H9 (cell line): ENCODE measurements around the gene ADTRP. TPM values are rescaled to one million over a fixed set of nuclear protein-coding genes. Genes with fewer than 3 reads are reported as not detected.

Experiments
- DNase-seq: peaks from one replicate; pipeline ENCODE4 v3.0.0-alpha.2; 2017
- H2AFZ ChIP-seq: one replicate; pipeline ENCODE4 v1.6.1; 2013; ENCODE audit warnings: mild to moderate bottlenecking, low read length, control low read depth, moderate library complexity
- H2AK5ac ChIP-seq: 2 replicates; pipeline ENCODE4 v1.6.1; 2013; ENCODE audit warnings: low read length, control low read depth, mixed read lengths; ENCODE audit not compliant: insufficient read length
- H2BK120ac ChIP-seq: one replicate; pipeline ENCODE4 v1.6.1; 2013; ENCODE audit warnings: low read depth, mild to moderate bottlenecking, low read length, control low read depth, inconsistent platforms; ENCODE audit not compliant: poor library complexity, severe bottlenecking
- H2BK12ac ChIP-seq: 2 replicates; pipeline ENCODE4 v1.6.1; 2013; ENCODE audit warnings: low read length, control low read depth, mixed read lengths, low read depth; ENCODE audit not compliant: insufficient read length
- H2BK15ac ChIP-seq: 2 replicates; pipeline ENCODE4 v1.6.1; 2013; ENCODE audit warnings: low read depth, low read length, control low read depth
- H2BK20ac ChIP-seq: one replicate; pipeline ENCODE4 v1.6.1; 2013; ENCODE audit warnings: low read depth, mild to moderate bottlenecking, low read length, control low read depth, inconsistent platforms; ENCODE audit not compliant: poor library complexity, severe bottlenecking
- H2BK5ac ChIP-seq: 2 replicates; pipeline ENCODE4 v1.6.1; 2013; ENCODE audit warnings: low read length, control low read depth, mixed read lengths; ENCODE audit not compliant: insufficient read length
- H3K14ac ChIP-seq: 2 replicates; pipeline ENCODE4 v1.6.1; 2013; ENCODE audit warnings: low read length, control low read depth; ENCODE audit not compliant: insufficient read depth
- H3K18ac ChIP-seq: 2 replicates; pipeline ENCODE4 v1.6.1; 2013; ENCODE audit warnings: low read depth, mild to moderate bottlenecking, mixed read lengths, low read length, control low read depth; ENCODE audit not compliant: insufficient read length
- H3K23ac ChIP-seq: 2 replicates; pipeline ENCODE4 v1.6.1; 2013; ENCODE audit warnings: low read length, control low read depth, mixed read lengths, low read depth; ENCODE audit not compliant: insufficient read length
- H3K23me2 ChIP-seq: 2 replicates; pipeline ENCODE4 v1.6.1; 2013; ENCODE audit warnings: low read depth, mild to moderate bottlenecking, mixed read lengths, low read length, control low read depth; ENCODE audit not compliant: insufficient read length, poor library complexity, severe bottlenecking
- H3K27ac ChIP-seq: 2 replicates; pipeline ENCODE4 v1.5.1; 2013; ENCODE audit warnings: low read length, control low read depth, mixed read lengths, low read depth; ENCODE audit not compliant: insufficient read length
- H3K27me3 ChIP-seq: 2 replicates; pipeline ENCODE4 v1.6.1; 2013; ENCODE audit warnings: low read length, control low read depth, inconsistent platforms; ENCODE audit not compliant: insufficient read depth
- H3K4ac ChIP-seq: 2 replicates; pipeline ENCODE4 v1.6.1; 2013; ENCODE audit warnings: low read depth, mild to moderate bottlenecking, control low read depth, inconsistent platforms, low read length, moderate library complexity
- H3K4me1 ChIP-seq: 2 replicates; pipeline ENCODE4 v1.6.1; 2013; ENCODE audit warnings: low read length, control low read depth, inconsistent platforms; ENCODE audit not compliant: insufficient read depth
- H3K4me2 ChIP-seq: 2 replicates; pipeline ENCODE4 v1.6.1; 2013; ENCODE audit warnings: low read length, control low read depth, mixed read lengths; ENCODE audit not compliant: insufficient read length, insufficient read depth
- H3K56ac ChIP-seq: 2 replicates; pipeline ENCODE4 v1.6.1; 2013; ENCODE audit warnings: low read depth, mild to moderate bottlenecking, mixed read lengths, low read length, control low read depth; ENCODE audit not compliant: insufficient read length
- H3K79me1 ChIP-seq: 2 replicates; pipeline ENCODE4 v1.6.1; 2013; ENCODE audit warnings: low read depth, mild to moderate bottlenecking, moderate library complexity, low read length, control low read depth, inconsistent platforms; ENCODE audit not compliant: insufficient read depth, poor library complexity, severe bottlenecking
- H3K79me2 ChIP-seq: 2 replicates; pipeline ENCODE4 v1.6.1; 2013; ENCODE audit warnings: low read length, control low read depth, inconsistent platforms; ENCODE audit not compliant: insufficient read depth
- H3K9ac ChIP-seq: 2 replicates; pipeline ENCODE4 v1.6.1; 2013; ENCODE audit warnings: low read length, control low read depth, mixed read lengths; ENCODE audit not compliant: insufficient read length; ENCODE audit errors: extremely low read depth
- H3K9me3 ChIP-seq: one replicate; pipeline ENCODE4 v1.6.1; 2013; ENCODE audit warnings: low read depth, low read length, inconsistent platforms; ENCODE audit not compliant: control insufficient read depth
- H3T11ph ChIP-seq: one replicate; pipeline ENCODE4 v1.6.1; 2013; ENCODE audit warnings: mild to moderate bottlenecking, low read length, control low read depth, inconsistent platforms
- H4K20me1 ChIP-seq: one replicate; pipeline ENCODE4 v1.6.1; 2013; ENCODE audit not compliant: control insufficient read depth, insufficient read length, insufficient read depth
- H4K5ac ChIP-seq: 2 replicates; pipeline ENCODE4 v1.6.1; 2013; ENCODE audit warnings: low read depth, mild to moderate bottlenecking, mixed read lengths, low read length, control low read depth; ENCODE audit not compliant: insufficient read length
- H4K8ac ChIP-seq: replicated peaks from 2 replicates; pipeline ENCODE4 v1.6.1; 2013; ENCODE audit warnings: low read length, control low read depth, mixed read lengths, low read depth; ENCODE audit not compliant: insufficient read length
- H4K91ac ChIP-seq: 2 replicates; pipeline ENCODE4 v1.6.1; 2013; ENCODE audit warnings: low read depth, mild to moderate bottlenecking, moderate library complexity, mixed read lengths, low read length, control low read depth; ENCODE audit not compliant: insufficient read length
- H3K27ac Mint-ChIP-seq, 3 experiments: 2 replicates in 2 of 3; 3 replicates in 1 of 3; pipeline ENCODE4 v1.8.0; 2020 to 2021; ENCODE audit warnings: mixed read lengths in 3 of 3, mild to moderate bottlenecking in 1 of 3, moderate library complexity in 1 of 3
- H3K27me3 Mint-ChIP-seq: 2 replicates; pipeline ENCODE4 v1.8.0; 2021; ENCODE audit warnings: low read depth, mild to moderate bottlenecking, moderate library complexity, mixed read lengths
- H3K36me3 Mint-ChIP-seq, 3 experiments: 2 replicates in 2 of 3; 3 replicates in 1 of 3; pipeline ENCODE4 v1.8.0; 2020 to 2021; ENCODE audit warnings: low read depth in 3 of 3, mixed read lengths in 3 of 3; ENCODE audit not compliant: insufficient read depth in 1 of 3
- H3K4me1 Mint-ChIP-seq, 2 experiments: 2 replicates each; pipeline ENCODE4 v1.8.0; 2020; ENCODE audit warnings: mixed read lengths in 2 of 2
- H3K4me3 Mint-ChIP-seq, 2 experiments: 2 replicates in 1 of 2; 3 replicates in 1 of 2; pipeline ENCODE4 v1.8.0; 2020 to 2021; ENCODE audit warnings: mild to moderate bottlenecking in 2 of 2, mixed read lengths in 2 of 2, moderate library complexity in 1 of 2
- H3K9me3 Mint-ChIP-seq, 2 experiments: 2 replicates in 1 of 2; 3 replicates in 1 of 2; pipeline ENCODE4 v1.8.0; 2020; ENCODE audit warnings: mild to moderate bottlenecking in 2 of 2, mixed read lengths in 2 of 2, moderate library complexity in 1 of 2
- CTCF ChIP-seq: fragments of 200-600 bp; sonication (generic); conservative IDR thresholded peaks from 3 replicates; pipeline ENCODE4 v1.8.0; 2021; ENCODE audit warnings: antibody characterized with exemption, mild to moderate bottlenecking
- WGBS: extraction: QIAGEN DNeasy Blood & Tissue Kit; methylation state at CpG from one replicate; pipeline ENCODE4 v1.1.7; 2013; ENCODE audit warnings: missing lambda C conversion rate, low lambda C conversion rate, mixed read lengths; ENCODE audit not compliant: insufficient read length; ENCODE audit errors: extremely low coverage; 5-methylcytosine and 5-hydroxymethylcytosine counted together
- total RNA-seq: library from RNA; stranded (reverse); gene quantifications from 2 replicates; pipeline ENCODE4 v1.2.1, GENCODE V29; 2021

Gene ADTRP
- total RNA-seq, 1 experiment from 2014 or later = not detected

DNA sequence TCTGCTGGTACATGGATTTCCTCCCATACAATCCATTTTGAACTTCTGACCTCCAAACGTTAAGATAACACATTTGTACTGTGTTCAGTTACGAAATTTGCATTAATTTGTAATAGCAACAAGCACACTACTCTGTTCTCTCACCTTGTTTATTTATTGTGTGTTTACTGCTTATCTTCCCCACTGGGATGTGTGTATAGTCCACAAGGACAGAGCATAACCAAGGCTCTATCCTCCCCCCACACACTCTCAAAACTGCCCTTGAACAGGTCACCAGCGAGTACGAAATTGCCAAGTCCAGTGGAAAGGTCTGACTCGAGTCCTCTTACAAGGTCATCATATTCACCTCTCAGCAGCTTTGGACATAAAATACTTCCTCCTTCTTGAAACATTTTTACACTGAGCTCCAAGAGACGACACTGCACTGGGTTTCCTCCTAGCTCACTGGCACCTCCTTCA lies 18.6 kb downstream of the ADTRP start:
- Histone ChIP-seq H3K23ac (no peak overlapping the region), H4K91ac (no peak overlapping the region), H3K56ac (no peak overlapping the region), H2BK20ac (no peak overlapping the region), H3K4me1 (peaks cover 3% of the 10 kb centered on the region; the same call in 1 of the 2 replicates), H4K5ac (no peak overlapping the region), H3K23me2 (no peaks in the 10 kb centered on the region), H3K14ac (no peak overlapping the region), H3T11ph (no peak overlapping the region), H2AFZ (no peak overlapping the region), H4K8ac (no peak overlapping the region), H3K9me3 (no peaks in the 10 kb centered on the region), H3K9ac (no peak overlapping the region), H4K20me1 (no peaks in the 10 kb centered on the region), H3K79me1 (no peaks in the 10 kb centered on the region), H3K27me3 (no peaks in the 10 kb centered on the region), H2AK5ac (no peak overlapping the region), H3K27ac (no peak overlapping the region), H3K18ac (no peak overlapping the region), H2BK120ac (no peak overlapping the region), H3K4me2 (no peak overlapping the region), H2BK15ac (no peak overlapping the region), H3K79me2 (no peaks in the 10 kb centered on the region), H2BK12ac (no peak overlapping the region), H3K4ac (no peak overlapping the region), H2BK5ac (no peak overlapping the region)
- Mint-ChIP-seq H3K27me3 (no peaks in the 10 kb centered on the region), H3K27ac (no peak overlapping the region), H3K4me3 (no peak overlapping the region), H3K9me3 (peaks cover 0 to 3% of the 10 kb centered on the region in 2 experiments; a peak in 2 of 5 replicates), H3K4me1 (peaks cover 15 to 25% of the 10 kb centered on the region in 2 experiments), H3K36me3 (peaks cover 0 to 4% (median 2%) of the 10 kb centered on the region in 3 experiments; a peak in 1 of 7 replicates)
- WGBS = no CpG with 5 or more reads among the region's 6 CpGs
- TF ChIP-seq CTCF = no peak
- no peak for DNase-seq
